Lung (tissue), 12 donors: Measurements from ENCODE around the gene NOXA1. TPM values are rescaled to one million over a fixed set of nuclear protein-coding genes. Genes with fewer than 3 reads are reported as not detected.

Experiments
- ATAC-seq: fragments of 200-7000 bp; cut with Tn5 transposase; one replicate; pipeline ENCODE4 v1.9.1; 2020; ENCODE audit warnings: moderate number of reproducible peaks; ENCODE audit not compliant: insufficient read depth, low FRiP score
- DNase-seq, 3 donors: peaks; one replicate each; pipeline ENCODE4 v3.0.0-alpha.2; 2013 to 2017
- H3K27ac ChIP-seq, 2 donors: one replicate each; pipeline ENCODE4 v1.5.1; 2013; ENCODE audit warnings: mild to moderate bottlenecking in 2 of 2, moderate library complexity in 2 of 2, control low read depth in 1 of 2, inconsistent platforms in 1 of 2, low read depth in 1 of 2, low read length in 1 of 2
- H3K27me3 ChIP-seq, 3 donors: one replicate each; pipeline ENCODE4 v1.5.1; 2013; ENCODE audit warnings: low read length in 2 of 3; ENCODE audit not compliant: control insufficient read depth in 3 of 3, insufficient read depth in 3 of 3
- H3K36me3 ChIP-seq, 4 donors: one replicate each; pipeline ENCODE4 v1.5.1; 2013; ENCODE audit warnings: low read length in 4 of 4, mild to moderate bottlenecking in 1 of 4, moderate library complexity in 1 of 4; ENCODE audit not compliant: control insufficient read depth in 4 of 4, insufficient read depth in 4 of 4
- H3K4me1 ChIP-seq, 5 donors: one replicate each; pipeline ENCODE4 v1.5.1; 2013; ENCODE audit warnings: low read length in 5 of 5, mild to moderate bottlenecking in 2 of 5, moderate library complexity in 1 of 5; ENCODE audit not compliant: control insufficient read depth in 5 of 5, insufficient read depth in 5 of 5
- H3K4me3 ChIP-seq: one replicate; pipeline ENCODE4 v1.5.1; 2013; ENCODE audit warnings: mild to moderate bottlenecking, control low read depth, moderate library complexity
- H3K9ac ChIP-seq, 2 donors: one replicate each; pipeline ENCODE4 v1.5.1; 2013; ENCODE audit warnings: low read length in 2 of 2, control low read depth in 1 of 2; ENCODE audit not compliant: insufficient read depth in 1 of 2
- H3K9me3 ChIP-seq, 4 donors: one replicate each; pipeline ENCODE4 v1.5.1; 2013; ENCODE audit warnings: low read length in 3 of 4, mild to moderate bottlenecking in 1 of 4, moderate library complexity in 1 of 4; ENCODE audit not compliant: control insufficient read depth in 4 of 4, insufficient read depth in 3 of 4
- CTCF ChIP-seq: IDR thresholded peaks from 2 replicates; pipeline ENCODE4 v1.5.1; 2012; ENCODE audit warnings: mild to moderate bottlenecking; ENCODE audit errors: control extremely low read depth, extremely low read depth
- WGBS, 2 donors: extraction: QIAGEN DNeasy Blood & Tissue Kit; methylation state at CpG; one replicate each; pipeline ENCODE4 v1.1.7; 2013; 5-methylcytosine and 5-hydroxymethylcytosine counted together
- polyA plus RNA-seq, 2 donors: library from polyadenylated mRNA; stranded (reverse); fragments of 200-250 nt; gene quantifications; one replicate each; pipeline ENCODE4 v1.2.1, GENCODE V29; 2013
- total RNA-seq, 2 donors: library from RNA; depleted of rRNA in 1 of 2; stranded (reverse); fragments of >200 nt in 1 of 2; gene quantifications; one replicate each; pipeline ENCODE4 v1.2.1, GENCODE V29; 2014 to 2021
- donor health status: control.
- donor health status: control.
- donor health status: Bipolar disorder and iron deficiency.
- donor health status: healthy.
- donor health status: DM: yes; HTN: yes; CAD: no.

The NOXA1 gene
- total and polyA plus RNA-seq, 4 donors = 2.1 to 11.7 (median 6.6) TPM

GRCh38 chr9:137382444-137383080 is 40.6 kb upstream of the NOXA1 start:
- no peaks in the 10 kb centered on the region for H3K9me3 ChIP-seq
- H3K9ac ChIP-seq = no peak overlapping the region
- DNase-seq = no peak
- H3K27me3 ChIP-seq = no peaks in the 10 kb centered on the region
- peaks cover 0 to 11% (median 0%) of the 10 kb centered on the region in 4 donors for H3K36me3 ChIP-seq
- peaks cover 0 to 7% (median 5%) of the 10 kb centered on the region in 5 donors for H3K4me1 ChIP-seq
- 62 to 90% methylated on average over 25 of the region's 25 CpGs for WGBS, 2 donors
- ATAC-seq = no peak
- TF ChIP-seq CTCF = no peak
- peak overlapping the region in 1 of 2 donors; percentile 68 for H3K27ac ChIP-seq
- H3K4me3 ChIP-seq = no peak overlapping the region

DNA sequence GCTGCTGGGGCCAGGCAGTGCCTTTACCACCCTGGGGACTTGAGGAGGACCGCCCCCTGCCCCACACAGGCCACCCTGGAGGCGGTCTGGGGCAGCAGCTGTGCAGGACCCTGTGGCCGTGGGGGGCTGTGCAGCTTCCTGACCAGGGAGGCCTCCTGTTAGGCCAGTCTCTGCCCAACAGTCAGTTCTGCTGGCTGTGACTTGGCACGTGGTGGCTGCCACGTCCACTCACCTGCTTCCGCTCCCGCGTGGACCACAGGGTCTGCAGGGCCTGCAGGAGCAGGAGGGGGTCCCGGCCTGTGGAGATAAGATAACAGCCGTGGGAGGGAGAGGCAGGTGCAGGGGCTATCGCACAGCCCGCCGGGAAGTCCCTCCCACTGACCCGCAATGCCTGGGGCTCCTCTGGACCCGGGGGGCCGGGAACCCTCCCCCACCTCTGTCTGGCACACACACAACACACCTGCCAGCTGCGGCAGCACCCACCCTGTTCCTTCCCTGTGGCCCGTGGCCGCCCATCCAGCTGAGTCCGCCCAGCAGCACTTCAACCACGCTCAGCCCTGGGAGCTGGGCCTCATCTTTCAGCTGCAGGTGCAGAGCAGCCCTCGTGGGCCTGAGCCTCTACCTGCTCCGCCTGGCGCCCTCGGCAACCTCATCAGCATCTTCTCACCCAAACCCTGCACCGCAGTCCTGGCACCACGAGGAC is 40.0 kb upstream of the NOXA1 start:
- H3K36me3 ChIP-seq = peaks cover 0 to 11% (median 0%) of the 10 kb centered on the region in 4 donors
- DNase-seq (no peak), ATAC-seq (no peak)
- WGBS, 2 donors = 74 to 75% methylated on average over 24 to 27 of the region's 27 CpGs
- H3K27ac ChIP-seq = peak overlapping the region in 1 of 2 donors; percentile 68
- H3K4me3 ChIP-seq = no peak overlapping the region
- no peak overlapping the region for H3K9ac ChIP-seq
- peaks cover 0 to 12% (median 6%) of the 10 kb centered on the region in 5 donors for H3K4me1 ChIP-seq
- no peaks in the 10 kb centered on the region for H3K9me3 ChIP-seq
- no peaks in the 10 kb centered on the region for H3K27me3 ChIP-seq
- no peak for TF ChIP-seq CTCF

- no peaks in the 10 kb centered on the region for H3K27me3 ChIP-seq
- H3K9ac ChIP-seq = no peak overlapping the region
- peaks cover 0 to 11% (median 0%) of the 10 kb centered on the region in 4 donors for H3K36me3 ChIP-seq
- peak in 1 of 3 donors; percentile 12 for DNase-seq
- H3K9me3 ChIP-seq = no peaks in the 10 kb centered on the region
- H3K27ac ChIP-seq = no peak overlapping the region
- no peak for TF ChIP-seq CTCF
- H3K4me1 ChIP-seq = peaks cover 0 to 15% (median 6%) of the 10 kb centered on the region in 5 donors
- WGBS, 2 donors = 93% methylated on average over 39 of the region's 39 CpGs
- no peak for ATAC-seq
- no peak overlapping the region for H3K4me3 ChIP-seq
Measured at GRCh38 chr9:137383784-137384756, 39.1 kb upstream of the NOXA1 start.
